ENCODE data around the gene C1QA. TPM values are rescaled to one million over a fixed set of nuclear protein-coding genes. Genes with fewer than 3 reads are reported as not detected.

The C1QA gene
- total RNA-seq, 2 experiments from 2014 or later: not detected

GRCh38 chr1:22660716-22661241, 24.4 kb downstream of the C1QA start:
- no peak for DNase-seq
- H3K27ac Mint-ChIP-seq: no peak overlapping the region
- H3K4me1 Mint-ChIP-seq (ENCODE audit: low read depth): no peaks in the 10 kb centered on the region
- CTCF ChIA-PET: no interaction called here
- TF ChIP-seq CTCF (IDR thresholded peaks at IDR 0.05): no peak
- ATAC-seq: no peak
- H3K4me3 Mint-ChIP-seq: no peak overlapping the region
- no peaks in the 10 kb centered on the region for H3K9me3 Mint-ChIP-seq
- no peaks in the 10 kb centered on the region for H3K36me3 Mint-ChIP-seq (ENCODE audit: low read depth)
- POLR2A ChIA-PET: no interaction called here
- H3K27me3 Mint-ChIP-seq: peaks cover 3% of the 10 kb centered on the region
- intact Hi-C loops (cut with micrococcal nuclease): no loop called here

GRCh38 chr1:22661880-22662279, 25.5 kb downstream of the C1QA start:
- no peak for ATAC-seq
- no peak for TF ChIP-seq CTCF (IDR thresholded peaks at IDR 0.05)
- Mint-ChIP-seq H3K4me3 (no peak overlapping the region), H3K36me3 (ENCODE audit: low read depth) (no peaks in the 10 kb centered on the region), H3K27ac (no peak overlapping the region), H3K9me3 (no peaks in the 10 kb centered on the region), H3K4me1 (ENCODE audit: low read depth) (no peaks in the 10 kb centered on the region), H3K27me3 (peaks cover 3% of the 10 kb centered on the region)
- POLR2A ChIA-PET: no interaction called here
- intact Hi-C loops (cut with micrococcal nuclease): no loop called here
- CTCF ChIA-PET: no interaction called here
- no peak for DNase-seq

- Mint-ChIP-seq H3K27ac (no peak overlapping the region), H3K4me1 (ENCODE audit: low read depth) (no peaks in the 10 kb centered on the region), H3K27me3 (peaks cover 1% of the 10 kb centered on the region), H3K9me3 (no peaks in the 10 kb centered on the region), H3K4me3 (no peak overlapping the region), H3K36me3 (ENCODE audit: low read depth) (no peaks in the 10 kb centered on the region)
- ATAC-seq: peak; percentile 47
- ChIA-PET POLR2A (no interaction called here), CTCF (no interaction called here)
- intact Hi-C loops (cut with micrococcal nuclease): no loop called here
- DNase-seq: no peak
- no peak for TF ChIP-seq CTCF (IDR thresholded peaks at IDR 0.05)
These were observed 25.9 kb downstream of the C1QA start for GRCh38 chr1:22662318-22662717.

- CTCF ChIA-PET: interaction anchor here (1.0 kb wide), 1 partner anchor 21 kb away, joined by 3 read pairs; no protein-coding TSS in a partner anchor
- Mint-ChIP-seq H3K27ac (no peak overlapping the region), H3K9me3 (no peaks in the 10 kb centered on the region), H3K36me3 (ENCODE audit: low read depth) (no peaks in the 10 kb centered on the region), H3K27me3 (peaks cover 1% of the 10 kb centered on the region), H3K4me1 (ENCODE audit: low read depth) (no peaks in the 10 kb centered on the region), H3K4me3 (no peak overlapping the region)
- ATAC-seq (no peak), DNase-seq (no peak)
- no peak for TF ChIP-seq CTCF (IDR thresholded peaks at IDR 0.05)
- POLR2A ChIA-PET: no interaction called here
- intact Hi-C loops (cut with micrococcal nuclease): no loop called here
These were observed 26.6 kb downstream of the C1QA start for GRCh38 chr1:22662986-22663408.

- intact Hi-C loops (cut with micrococcal nuclease): no loop called here
- Mint-ChIP-seq H3K4me3 (no peak overlapping the region), H3K27me3 (peaks cover 7% of the 10 kb centered on the region), H3K27ac (no peak overlapping the region), H3K36me3 (ENCODE audit: low read depth) (no peaks in the 10 kb centered on the region), H3K4me1 (ENCODE audit: low read depth) (no peaks in the 10 kb centered on the region), H3K9me3 (no peaks in the 10 kb centered on the region)
- POLR2A ChIA-PET: no interaction called here
- DNase-seq (peak; percentile 7), ATAC-seq (no peak)
- CTCF ChIA-PET: interaction anchor here (1.4 kb wide), 1 partner anchor 24 kb away, joined by 3 read pairs; no protein-coding TSS in a partner anchor
- TF ChIP-seq CTCF (IDR thresholded peaks at IDR 0.05): no peak
These were observed 29.3 kb downstream of the C1QA start for GRCh38 chr1:22665752-22666151.
